ENCODE results near the gene SEZ6L2. TPM values are rescaled to one million over a fixed set of nuclear protein-coding genes. Genes with fewer than 3 reads are reported as not detected.

SEZ6L2 gene
- total and polyA plus RNA-seq, 2 of the 13 experiments (the other 11 are each of a cell fraction or from before 2014, with no cell fraction given) = 14.9 to 16.9 TPM

GRCh38 chr16:29891525-29892457, 7.6 kb downstream of the SEZ6L2 start (continued):
- TF ChIP-seq TOPORS (CRISPR knock-in tag; IDR thresholded peaks at IDR 0.05) (no peak), ISL2 (CRISPR knock-in tag; IDR thresholded peaks at IDR 0.05) (peak; percentile 58; the same call in 1 of the 2 replicates), NFRKB (IDR thresholded peaks at IDR 0.05) (no peak), ZNF558 (CRISPR knock-in tag; IDR thresholded peaks at IDR 0.05; ENCODE audit: borderline replicate concordance) (no peak), THYN1 (CRISPR knock-in tag; IDR thresholded peaks at IDR 0.05; ENCODE audit: borderline replicate concordance, low read depth) (no peak), THAP11 (CRISPR knock-in tag; IDR thresholded peaks at IDR 0.05) (peak; percentile 59; the same call in 1 of the 2 replicates), MAFF (IDR thresholded peaks at IDR 0.05; ENCODE audit: low read depth, low read length) (no peak), GPBP1L1 (CRISPR knock-in tag; IDR thresholded peaks at IDR 0.05) (no peak), SP1 (IDR thresholded peaks at IDR 0.05) (no peak), SP1 (CRISPR knock-in tag; IDR thresholded peaks at IDR 0.05) (no peak), ZNF331 (CRISPR knock-in tag; IDR thresholded peaks at IDR 0.05) (peak; percentile 57; the same call in 1 of the 2 replicates), ZNF7 (CRISPR knock-in tag; IDR thresholded peaks at IDR 0.05) (no peak), ZKSCAN5 (CRISPR knock-in tag; IDR thresholded peaks at IDR 0.05) (no peak), TP53 (CRISPR knock-in tag; conservative IDR thresholded peaks at IDR 0.05) (no peak), PAF1 (CRISPR knock-in tag; IDR thresholded peaks at IDR 0.05) (no peak), STAT6 (CRISPR knock-in tag; IDR thresholded peaks at IDR 0.05; ENCODE audit: borderline replicate concordance) (peak; percentile 21; the same call in 1 of the 2 replicates), POLR2AphosphoS2 (IDR thresholded peaks at IDR 0.05; ENCODE audit: low read depth, low read length) (no peak), ZNF496 (CRISPR knock-in tag; IDR thresholded peaks at IDR 0.05; ENCODE audit: insufficient replicate concordance) (no peak), ZNF160 (CRISPR knock-in tag; IDR thresholded peaks at IDR 0.05) (no peak), ZNF607 (CRISPR knock-in tag; IDR thresholded peaks at IDR 0.05; ENCODE audit: borderline replicate concordance) (no peak), LRRFIP1 (CRISPR knock-in tag; conservative IDR thresholded peaks at IDR 0.05) (no peak), MED13 (CRISPR knock-in tag; IDR thresholded peaks at IDR 0.05) (peak; percentile 7; the same call in 1 of the 2 replicates)

Data from HepG2 (cell line).